GM12873 (cell line): ENCODE measurements around the gene HJURP.

Source experiments
- TF ChIP-seq, protein P1 (sequence below): IDR thresholded peaks from 2 replicates; pipeline ENCODE4 v1.5.1; 2012; ENCODE audit warnings: low read depth, mild to moderate bottlenecking, moderate library complexity, low read length, control low read depth; ENCODE audit not compliant: insufficient read depth; ENCODE audit errors: missing control alignments

Gene HJURP

GRCh38 chr2:233800208-233800607 is 54.1 kb downstream of the HJURP start:
- TF ChIP-seq, protein P1, sequence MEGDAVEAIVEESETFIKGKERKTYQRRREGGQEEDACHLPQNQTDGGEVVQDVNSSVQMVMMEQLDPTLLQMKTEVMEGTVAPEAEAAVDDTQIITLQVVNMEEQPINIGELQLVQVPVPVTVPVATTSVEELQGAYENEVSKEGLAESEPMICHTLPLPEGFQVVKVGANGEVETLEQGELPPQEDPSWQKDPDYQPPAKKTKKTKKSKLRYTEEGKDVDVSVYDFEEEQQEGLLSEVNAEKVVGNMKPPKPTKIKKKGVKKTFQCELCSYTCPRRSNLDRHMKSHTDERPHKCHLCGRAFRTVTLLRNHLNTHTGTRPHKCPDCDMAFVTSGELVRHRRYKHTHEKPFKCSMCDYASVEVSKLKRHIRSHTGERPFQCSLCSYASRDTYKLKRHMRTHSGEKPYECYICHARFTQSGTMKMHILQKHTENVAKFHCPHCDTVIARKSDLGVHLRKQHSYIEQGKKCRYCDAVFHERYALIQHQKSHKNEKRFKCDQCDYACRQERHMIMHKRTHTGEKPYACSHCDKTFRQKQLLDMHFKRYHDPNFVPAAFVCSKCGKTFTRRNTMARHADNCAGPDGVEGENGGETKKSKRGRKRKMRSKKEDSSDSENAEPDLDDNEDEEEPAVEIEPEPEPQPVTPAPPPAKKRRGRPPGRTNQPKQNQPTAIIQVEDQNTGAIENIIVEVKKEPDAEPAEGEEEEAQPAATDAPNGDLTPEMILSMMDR = peak; percentile 9

DNA sequence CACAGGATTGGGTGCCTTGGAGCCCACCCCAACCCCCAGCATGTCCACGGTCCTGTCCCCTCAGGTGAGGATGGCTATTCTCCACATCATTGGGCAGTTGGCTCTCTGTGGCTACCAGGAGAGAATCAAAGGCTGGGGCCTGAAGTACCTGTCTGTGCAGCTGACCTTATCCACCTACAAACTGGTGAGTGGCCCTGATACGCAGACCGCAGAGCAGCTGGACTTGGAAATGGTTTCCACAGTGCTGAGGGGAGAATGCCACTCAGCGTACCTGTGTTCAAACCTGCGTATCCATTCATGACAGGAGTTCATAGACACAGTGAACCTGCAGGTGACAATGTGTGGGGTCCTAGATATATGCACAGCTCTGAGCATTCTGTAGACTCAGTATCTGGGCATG is 54.6 kb downstream of the HJURP start:
- TF ChIP-seq, protein P1 = no peak

DNA sequence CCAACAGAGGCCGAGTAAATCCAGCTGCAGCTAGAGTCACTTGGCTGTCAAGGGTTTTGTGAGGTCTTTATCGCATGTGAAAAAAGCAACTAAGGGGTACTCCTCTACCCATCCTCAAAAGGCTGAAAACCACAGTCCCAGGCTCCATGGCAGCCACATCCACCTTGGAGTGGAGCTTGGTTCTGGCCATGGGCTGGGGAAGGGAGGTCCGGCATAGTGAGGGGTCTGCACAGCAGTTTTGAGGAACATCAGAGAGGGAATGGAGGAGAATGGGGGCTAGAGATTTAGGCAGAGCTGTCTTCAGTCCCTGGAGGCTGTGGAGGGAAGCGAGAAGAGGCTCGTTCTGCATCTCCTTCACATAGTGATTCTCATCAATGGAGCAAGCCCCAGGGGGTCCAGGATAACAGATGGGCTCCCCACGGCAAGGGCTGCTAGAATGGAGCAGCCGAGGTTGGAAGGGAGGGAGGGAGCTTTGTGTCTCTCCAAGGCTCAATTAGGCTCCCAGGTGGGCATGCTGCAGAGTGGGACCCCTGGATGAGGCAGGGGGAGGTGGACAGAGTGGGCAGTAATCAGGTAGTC is 55.2 kb downstream of the HJURP start:
- TF ChIP-seq, protein P1 = no peak

GRCh38 chr2:233798335-233799086 is 55.8 kb downstream of the HJURP start:
- TF ChIP-seq, protein P1 = no peak

GRCh38 chr2:233796254-233796653 is 58.1 kb downstream of the HJURP start:
- TF ChIP-seq, protein P1 = no peak

- TF ChIP-seq, protein P1 = no peak
Observed at GRCh38 chr2:233795735-233796171, 58.6 kb downstream of the HJURP start.

GRCh38 chr2:233794128-233794658 is 60.1 kb downstream of the HJURP start:
- TF ChIP-seq, protein P1 = no peak
